HG03432 (cell line): ENCODE results near the gene ARMH2.
"Not testable (repeated sequence)": the region's sequence is repeated elsewhere in the genome, so short reads cannot be mapped to it uniquely, and the experiment has no call there.

Source experiments
- ATAC-seq: cut with Tn5 transposase; IDR thresholded peaks from one replicate; pipeline ENCODE4 v1.9.1; 2021; ENCODE audit warnings: mild to moderate bottlenecking, moderate library complexity; ENCODE audit not compliant: unreplicated experiment

The ARMH2 gene

GRCh38 chr6:24765968-24766367, 32.7 kb downstream of the ARMH2 start:
- ATAC-seq: not testable (repeated sequence)

GRCh38 chr6:24764833-24765828, 33.6 kb downstream of the ARMH2 start:
- ATAC-seq: not testable (repeated sequence)

GRCh38 chr6:24763578-24763977, 35.1 kb downstream of the ARMH2 start:
- ATAC-seq: no peak

- ATAC-seq: no peak
These were observed 36.9 kb downstream of the ARMH2 start for GRCh38 chr6:24761851-24762250.

- no peak for ATAC-seq
These were observed 37.4 kb downstream of the ARMH2 start for GRCh38 chr6:24761193-24761835.

GRCh38 chr6:24760210-24760609, 38.5 kb downstream of the ARMH2 start:
- ATAC-seq: no peak

GRCh38 chr6:24759718-24760117, 39.0 kb downstream of the ARMH2 start:
- no peak for ATAC-seq

- ATAC-seq: no peak
These were observed 41.1 kb downstream of the ARMH2 start for GRCh38 chr6:24757611-24758010.

- ATAC-seq: no peak
These were observed 43.4 kb downstream of the ARMH2 start for GRCh38 chr6:24755279-24755678.

GRCh38 chr6:24754378-24754777, 44.3 kb downstream of the ARMH2 start:
- ATAC-seq: not testable (repeated sequence)

GRCh38 chr6:24753545-24753944, 45.2 kb downstream of the ARMH2 start:
- ATAC-seq: no peak

GRCh38 chr6:24752917-24753492, 45.7 kb downstream of the ARMH2 start:
- ATAC-seq: no peak

GRCh38 chr6:24752503-24752902, 46.2 kb downstream of the ARMH2 start:
- ATAC-seq: no peak

GRCh38 chr6:24750878-24751277, 47.8 kb downstream of the ARMH2 start:
- ATAC-seq: not testable (repeated sequence)

- no peak for ATAC-seq
These were observed 49.4 kb downstream of the ARMH2 start for GRCh38 chr6:24749297-24749696.
